SK-N-MC (cell line): ENCODE measurements around the gene MRPS23.

ENCODE experiments used
- EZH2 ChIP-seq: fragments of 200-600 bp; sonication (generic); IDR thresholded peaks from one replicate; pipeline ENCODE4 v1.6.1; 2017; ENCODE audit warnings: antibody characterized with exemption
- POLR2AphosphoS5 ChIP-seq: IDR thresholded peaks from 2 replicates; pipeline ENCODE4 v1.6.1; 2012; ENCODE audit warnings: mild to moderate bottlenecking, low read depth, low read length, borderline replicate concordance

DNA sequence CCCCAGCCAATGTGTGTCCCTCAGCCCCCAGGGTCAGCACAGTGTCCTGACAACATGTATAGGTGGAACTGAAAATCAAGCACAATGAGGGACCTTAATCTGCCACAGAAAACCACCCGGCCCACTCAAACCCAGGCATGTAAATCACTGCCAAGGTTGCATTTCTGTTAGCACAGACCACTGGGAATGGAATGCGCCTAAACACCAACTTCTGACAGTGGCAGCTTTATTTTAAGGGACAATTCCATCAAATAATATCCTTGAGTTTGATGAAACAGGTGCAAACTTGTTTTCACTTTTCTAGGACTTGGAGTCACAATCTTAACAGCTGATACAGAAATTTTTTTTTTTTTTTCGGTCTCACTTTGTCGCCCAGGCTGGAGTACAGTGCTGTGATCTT is 37.3 kb upstream of the MRPS23 start:
- no peak for TF ChIP-seq POLR2AphosphoS5
- no peak for TF ChIP-seq EZH2
